Kidney tubule cell (primary cell): ENCODE data around the gene MYL10.
A peak's percentile ranks its signal among the peaks of the same experiment; 100 is the strongest.

ENCODE experiments used
- DNase-seq: peaks from one replicate; pipeline ENCODE4 v3.0.0-alpha.2; 2018; ENCODE audit warnings: low spot score

The MYL10 gene

GRCh38 chr7:101629171-101629570, at the start of gene MYL10:
MYL10 (minus strand) TSS chr7:101629296; CDS start chr7:101629118, 178 bp downstream.
- no peak for DNase-seq

GRCh38 chr7:101678658-101679057, 49.6 kb upstream of the MYL10 start:
- peak; percentile 66 for DNase-seq

GRCh38 chr7:101677797-101678479, 48.8 kb upstream of the MYL10 start:
- peak; percentile 56 for DNase-seq

GRCh38 chr7:101677391-101677790, 48.3 kb upstream of the MYL10 start:
- DNase-seq, result no peak

- no peak for DNase-seq
Observed at GRCh38 chr7:101676956-101677355, 47.9 kb upstream of the MYL10 start.

DNA sequence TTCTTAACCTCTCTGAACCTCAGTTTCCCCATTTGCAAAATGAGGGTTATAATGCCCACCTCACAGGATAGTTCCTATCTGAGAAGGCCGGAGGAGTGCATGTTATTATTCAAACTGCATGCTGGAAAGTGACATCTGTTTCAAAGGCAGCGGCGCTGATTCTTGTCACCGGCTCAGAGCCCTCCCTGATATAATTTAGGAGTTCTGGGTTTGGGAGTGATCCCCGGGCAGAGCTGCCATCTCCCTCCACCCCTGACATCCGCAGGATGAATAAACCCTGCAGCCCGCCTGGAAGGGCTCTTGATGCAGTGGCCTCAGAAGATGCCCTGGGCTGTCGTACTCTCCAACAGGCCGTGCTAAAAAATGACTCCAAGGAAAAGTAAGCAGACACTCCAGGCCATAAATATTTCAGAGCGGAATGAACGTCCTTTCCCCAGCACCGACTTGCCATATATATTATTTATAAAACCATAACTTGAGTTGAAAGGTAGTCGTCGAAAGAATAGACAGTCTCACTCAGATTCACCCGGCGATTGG, 47.0 kb upstream of the MYL10 start:
- no peak for DNase-seq

- DNase-seq, result no peak
Observed at GRCh38 chr7:101674439-101674838, 45.3 kb upstream of the MYL10 start.

GRCh38 chr7:101673951-101674350, 44.9 kb upstream of the MYL10 start:
- peak; percentile 46 for DNase-seq

- no peak for DNase-seq
Observed at GRCh38 chr7:101673315-101673714, 44.2 kb upstream of the MYL10 start.

GRCh38 chr7:101671371-101672356, 42.6 kb upstream of the MYL10 start:
- DNase-seq, result no peak

GRCh38 chr7:101669307-101669706, 40.2 kb upstream of the MYL10 start:
- no peak for DNase-seq

DNA sequence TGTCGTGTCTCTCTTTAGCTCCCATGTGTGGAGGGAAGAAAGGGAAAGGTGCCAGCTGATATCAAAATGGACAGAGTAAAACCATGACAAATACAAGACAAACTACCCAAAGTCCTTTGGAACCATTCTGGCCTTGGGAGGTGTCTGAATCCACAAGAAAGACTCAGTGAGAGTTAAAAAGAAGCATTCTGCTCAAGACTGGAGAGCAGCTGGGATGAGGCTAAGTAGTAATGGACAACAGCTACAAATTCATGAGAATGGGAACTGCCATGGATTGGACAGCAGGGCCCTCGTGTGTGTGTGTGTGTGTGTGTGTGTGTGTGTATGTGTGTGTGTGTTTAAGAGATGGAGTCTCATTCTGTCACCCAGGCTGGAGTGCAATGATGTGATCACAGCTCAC, 39.6 kb upstream of the MYL10 start:
- DNase-seq, result no peak

DNA sequence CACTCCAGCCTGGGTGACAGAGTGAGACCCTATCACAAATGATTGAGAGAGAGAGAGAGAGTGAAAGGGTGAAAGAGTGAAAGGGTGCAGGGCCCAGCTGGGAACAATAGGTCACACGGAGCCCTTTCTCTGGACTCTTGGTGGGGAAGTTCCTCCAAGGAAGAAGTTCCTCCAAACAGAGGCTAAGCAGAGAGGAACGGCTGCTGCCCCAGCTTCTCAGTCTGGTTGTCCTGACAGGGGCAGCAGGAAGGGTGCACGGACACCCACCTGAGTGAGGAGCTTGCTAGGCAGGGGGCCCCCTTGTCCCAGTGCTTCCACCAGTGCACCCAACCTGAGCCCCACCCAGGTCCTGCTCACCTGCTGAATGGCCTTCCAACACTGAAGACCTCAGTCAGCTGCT, 38.8 kb upstream of the MYL10 start:
- DNase-seq, result no peak

- DNase-seq, result no peak
Observed at GRCh38 chr7:101667399-101667798, 38.3 kb upstream of the MYL10 start.

- DNase-seq, result no peak
Observed at GRCh38 chr7:101666741-101667140, 37.6 kb upstream of the MYL10 start.

- DNase-seq, result no peak
Observed at GRCh38 chr7:101666293-101666692, 37.2 kb upstream of the MYL10 start.

- no peak for DNase-seq
Observed at GRCh38 chr7:101664893-101665471, 35.9 kb upstream of the MYL10 start.

DNA sequence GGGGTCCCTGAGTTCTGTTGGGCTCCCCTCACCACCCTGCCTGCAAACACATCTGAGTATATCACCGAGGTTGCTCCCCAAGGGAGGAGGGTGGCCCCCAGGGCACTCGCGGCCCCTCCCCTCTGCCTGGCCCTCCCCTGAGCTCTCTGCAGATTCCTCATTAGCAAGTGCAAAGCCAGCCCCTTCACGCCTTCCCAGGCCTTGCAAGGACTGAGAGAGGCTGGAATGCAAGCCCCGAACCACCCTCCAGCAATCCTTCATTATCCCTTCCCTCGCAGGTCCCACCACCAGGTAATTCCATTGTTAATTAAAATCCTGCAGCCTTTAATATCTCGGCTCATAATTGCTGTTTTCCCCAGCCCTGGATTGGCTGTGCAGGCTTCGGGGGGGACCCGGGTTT, 35.3 kb upstream of the MYL10 start:
- DNase-seq, result no peak

- no peak for DNase-seq
Observed at GRCh38 chr7:101663747-101664146, 34.7 kb upstream of the MYL10 start.

DNA sequence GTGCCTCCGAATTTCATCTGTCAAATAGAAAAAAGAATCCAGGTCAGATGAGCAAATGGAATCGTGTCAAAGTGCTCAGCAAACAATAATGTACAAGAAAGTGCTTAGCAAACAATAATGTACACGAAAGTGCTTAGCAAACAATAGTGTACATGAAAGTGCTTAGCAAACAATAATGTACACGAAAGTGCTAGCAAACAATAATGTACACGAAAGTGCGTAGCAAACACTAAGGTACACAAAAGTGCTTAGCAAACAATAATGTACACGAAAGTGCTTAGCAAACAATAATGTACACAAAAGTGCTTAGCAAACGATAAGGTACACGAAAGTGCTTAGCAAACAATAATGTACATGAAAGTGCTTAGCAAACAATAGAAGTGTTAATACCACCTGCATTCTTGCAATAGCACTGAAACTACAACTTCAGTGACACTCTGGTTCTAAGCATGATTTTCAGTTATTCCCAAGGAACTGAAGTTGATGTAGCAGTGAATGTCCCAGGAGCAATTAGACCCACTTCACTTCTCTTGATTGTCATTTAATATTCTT, 33.4 kb upstream of the MYL10 start:
- no peak for DNase-seq

DNA sequence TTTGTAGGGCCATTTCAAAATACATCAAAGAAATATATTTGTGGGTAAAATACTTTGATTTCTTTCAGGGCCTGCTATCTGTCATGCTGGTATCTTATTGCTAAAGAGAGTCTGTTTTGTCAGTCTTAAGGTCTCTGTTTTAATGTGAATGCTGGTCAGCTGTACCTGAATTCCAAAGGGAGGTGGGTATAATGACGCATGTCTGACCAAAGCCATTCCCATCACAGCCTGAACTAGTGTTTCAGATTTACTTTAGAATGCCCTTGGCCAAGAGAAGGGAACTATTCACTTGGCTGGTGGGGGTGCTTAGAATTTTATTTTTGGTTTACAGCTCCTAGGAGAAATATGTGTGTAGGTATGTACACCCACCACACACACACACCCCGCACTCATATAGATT, 30.6 kb upstream of the MYL10 start:
- no peak for DNase-seq

DNA sequence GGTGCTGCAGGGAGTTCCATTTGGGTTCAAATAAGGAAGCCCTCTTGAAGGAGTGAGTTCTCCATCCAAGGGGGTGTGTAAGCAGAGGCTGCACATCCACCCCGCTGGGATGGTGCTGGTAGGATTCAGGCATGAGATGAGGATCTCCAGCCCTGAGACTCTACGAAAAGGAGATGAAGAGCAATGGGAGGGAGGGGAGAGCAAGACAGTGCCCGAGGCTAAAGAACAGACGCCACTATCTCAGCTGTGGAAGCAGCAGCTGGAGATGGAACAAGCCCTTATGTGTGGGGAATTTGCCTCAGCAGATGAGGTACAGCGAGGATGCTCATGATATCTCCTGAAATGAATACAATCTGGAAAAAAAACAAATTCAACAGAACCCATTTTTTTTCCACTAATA, 28.1 kb upstream of the MYL10 start:
- DNase-seq, result no peak
